SK-N-SH (cell line): ENCODE results near the gene LENG1.

Source experiments
- CTCF ChIP-seq: fragments of 200-600 bp; sonication (generic); IDR thresholded peaks from 2 replicates; pipeline ENCODE4 v1.6.1; 2017; ENCODE audit warnings: antibody characterized with exemption, mild to moderate bottlenecking, moderate library complexity
- EP300 ChIP-seq, 2 experiments: IDR thresholded peaks; 2 replicates each; pipeline versions ENCODE4 v1.4.0 to v1.6.1; 2012; ENCODE audit warnings: borderline replicate concordance in 1 of 2, low read depth in 1 of 2, low read length in 1 of 2
- JUND ChIP-seq: IDR thresholded peaks from 2 replicates; pipeline ENCODE4 v1.4.0; 2012
- MAX ChIP-seq: IDR thresholded peaks from 2 replicates; pipeline ENCODE4 v1.4.0; 2012; ENCODE audit warnings: low read depth
- POLR2AphosphoS5 ChIP-seq: IDR thresholded peaks from 2 replicates; pipeline ENCODE4 v1.6.1; 2012; ENCODE audit warnings: low read depth, low read length
- SMC3 ChIP-seq: IDR thresholded peaks from 2 replicates; pipeline ENCODE4 v1.6.1; 2012; ENCODE audit warnings: low read depth, low read length, improper control_type of control experiment
- USF2 ChIP-seq: fragments of 150-350 bp; IDR thresholded peaks from 2 replicates; pipeline ENCODE4 v1.6.1; 2017; ENCODE audit warnings: antibody characterized with exemption, low read length, low read depth, borderline replicate concordance
- YY1 ChIP-seq: IDR thresholded peaks from 2 replicates; pipeline ENCODE4 v1.4.0; 2012; ENCODE audit warnings: low read depth, mild to moderate bottlenecking
- TF ChIP-seq, protein P1 (sequence below): IDR thresholded peaks from 2 replicates; pipeline ENCODE4 v1.4.0; 2012; ENCODE audit warnings: low read depth, borderline replicate concordance

DNA sequence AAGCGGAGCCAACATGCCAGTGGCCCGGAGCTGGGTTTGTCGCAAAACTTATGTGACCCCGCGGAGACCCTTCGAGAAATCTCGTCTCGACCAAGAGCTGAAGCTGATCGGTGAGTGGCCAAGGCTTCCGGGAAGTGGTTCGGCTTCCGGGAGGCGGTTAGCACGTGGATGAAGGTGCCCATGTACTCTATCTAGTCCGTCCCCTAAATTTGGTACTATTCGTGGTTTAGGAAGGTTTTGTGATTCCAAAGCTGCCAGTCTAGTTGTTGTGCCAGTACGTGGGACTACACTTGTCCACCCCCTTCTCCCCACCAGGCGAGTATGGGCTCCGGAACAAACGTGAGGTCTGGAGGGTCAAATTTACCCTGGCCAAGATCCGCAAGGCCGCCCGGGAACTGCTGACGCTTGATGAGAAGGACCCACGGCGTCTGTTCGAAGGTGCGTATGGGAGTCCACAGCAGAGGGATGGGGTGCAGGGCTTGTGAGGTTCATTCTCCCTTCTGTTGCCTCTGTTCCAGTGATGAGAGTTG is 41.7 kb upstream of the LENG1 start:
- no peak for TF ChIP-seq CTCF
- TF ChIP-seq MAX: no peak
- TF ChIP-seq YY1: no peak
- TF ChIP-seq JUND: no peak
- no peak for TF ChIP-seq EP300 (IDR thresholded peaks at IDR 0.05; ENCODE audit: borderline replicate concordance in 1 of 2, low read depth in 1 of 2, low read length in 1 of 2)
- TF ChIP-seq SMC3: no peak
- TF ChIP-seq USF2: no peak
- TF ChIP-seq POLR2AphosphoS5: no peak
- TF ChIP-seq, protein P1, sequence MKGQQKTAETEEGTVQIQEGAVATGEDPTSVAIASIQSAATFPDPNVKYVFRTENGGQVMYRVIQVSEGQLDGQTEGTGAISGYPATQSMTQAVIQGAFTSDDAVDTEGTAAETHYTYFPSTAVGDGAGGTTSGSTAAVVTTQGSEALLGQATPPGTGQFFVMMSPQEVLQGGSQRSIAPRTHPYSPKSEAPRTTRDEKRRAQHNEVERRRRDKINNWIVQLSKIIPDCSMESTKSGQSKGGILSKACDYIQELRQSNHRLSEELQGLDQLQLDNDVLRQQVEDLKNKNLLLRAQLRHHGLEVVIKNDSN: no peak
